ENCODE results near the gene LSAMP. TPM values are rescaled to one million over a fixed set of nuclear protein-coding genes. Genes with fewer than 3 reads are reported as not detected.

The LSAMP gene
- total RNA-seq, 1 experiment from 2014 or later, result not detected

DNA sequence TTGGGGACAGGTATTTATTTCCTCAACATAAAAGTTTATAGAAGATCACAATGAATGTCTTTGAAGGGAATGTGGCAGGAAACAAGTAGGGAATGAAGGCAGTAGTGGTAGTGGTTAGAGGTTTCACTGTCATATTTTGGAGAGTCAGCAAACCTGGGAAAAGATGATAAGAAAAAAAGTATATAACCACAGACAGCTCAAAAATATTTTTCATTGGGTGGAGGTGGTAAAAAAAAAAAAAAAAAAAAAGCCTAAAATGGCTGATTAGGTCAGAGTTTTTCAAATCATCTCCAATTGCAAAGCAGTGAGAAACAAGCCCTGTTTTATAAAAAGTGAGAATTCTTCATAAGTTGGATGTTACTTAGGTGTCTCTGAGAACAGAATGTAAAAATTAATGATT lies 400.0 kb downstream of the LSAMP start:
- H3K4me3 Mint-ChIP-seq (ENCODE audit: unreplicated experiment), result no peak overlapping the region
- POLR2A ChIA-PET, result no interaction called here
- intact Hi-C loops (cut with micrococcal nuclease), result no loop called here
- CTCF ChIA-PET, result interaction anchor here (0.6 to 0.7 kb wide), 2 partner anchors 209 to 1097 kb away, joined by 3 to 5 read pairs; no protein-coding TSS in a partner anchor
- H3K27me3 Mint-ChIP-seq (ENCODE audit: insufficient read depth, unreplicated experiment), result no peaks in the 10 kb centered on the region
- no peaks in the 10 kb centered on the region for H3K9me3 Mint-ChIP-seq (ENCODE audit: unreplicated experiment)
- no peak for TF ChIP-seq CTCF (IDR thresholded peaks at IDR 0.05; ENCODE audit: unreplicated experiment)
- H3K27ac Mint-ChIP-seq (ENCODE audit: low read depth, unreplicated experiment), result no peak overlapping the region
- H3K36me3 Mint-ChIP-seq (ENCODE audit: insufficient read depth, unreplicated experiment), result no peaks in the 10 kb centered on the region
- no TSS peak for BruUV-seq (replicated peaks)
- no peak for DNase-seq (ENCODE audit: unreplicated experiment)
- H3K4me1 Mint-ChIP-seq (ENCODE audit: insufficient read depth, unreplicated experiment), result no peaks in the 10 kb centered on the region

GRCh38 chr3:116040152-116040551 lies 405.1 kb downstream of the LSAMP start:
- H3K4me1 Mint-ChIP-seq (ENCODE audit: insufficient read depth, unreplicated experiment), result peaks cover 15% of the 10 kb centered on the region
- DNase-seq (ENCODE audit: unreplicated experiment), result no peak
- no peak overlapping the region for H3K27ac Mint-ChIP-seq (ENCODE audit: low read depth, unreplicated experiment)
- ChIA-PET POLR2A (interaction anchor here (1.2 to 2.2 kb wide), 5 partner anchors 11 to 39 kb away, joined by 3 to 10 read pairs (median 5); no protein-coding TSS in a partner anchor), CTCF (no interaction called here)
- no peaks in the 10 kb centered on the region for H3K36me3 Mint-ChIP-seq (ENCODE audit: insufficient read depth, unreplicated experiment)
- TF ChIP-seq CTCF (IDR thresholded peaks at IDR 0.05; ENCODE audit: unreplicated experiment), result no peak
- no peak overlapping the region for H3K4me3 Mint-ChIP-seq (ENCODE audit: unreplicated experiment)
- no TSS peak for BruUV-seq (replicated peaks)
- no peaks in the 10 kb centered on the region for H3K9me3 Mint-ChIP-seq (ENCODE audit: unreplicated experiment)
- intact Hi-C loops (cut with micrococcal nuclease), result no loop called here
- no peaks in the 10 kb centered on the region for H3K27me3 Mint-ChIP-seq (ENCODE audit: insufficient read depth, unreplicated experiment)

- no peak overlapping the region for H3K4me3 Mint-ChIP-seq (ENCODE audit: unreplicated experiment)
- no peaks in the 10 kb centered on the region for H3K36me3 Mint-ChIP-seq (ENCODE audit: insufficient read depth, unreplicated experiment)
- H3K9me3 Mint-ChIP-seq (ENCODE audit: unreplicated experiment), result no peaks in the 10 kb centered on the region
- no TSS peak for BruUV-seq (replicated peaks)
- no peak for DNase-seq (ENCODE audit: unreplicated experiment)
- ChIA-PET CTCF (interaction anchor here (0.7 kb wide), 1 partner anchor 108 kb away, joined by 3 read pairs; no protein-coding TSS in a partner anchor), POLR2A (interaction anchor here (1.2 to 2.2 kb wide), 7 partner anchors 10 to 40 kb away, joined by 3 to 10 read pairs (median 5); no protein-coding TSS in a partner anchor)
- no peak for TF ChIP-seq CTCF (IDR thresholded peaks at IDR 0.05; ENCODE audit: unreplicated experiment)
- H3K27me3 Mint-ChIP-seq (ENCODE audit: insufficient read depth, unreplicated experiment), result no peaks in the 10 kb centered on the region
- H3K4me1 Mint-ChIP-seq (ENCODE audit: insufficient read depth, unreplicated experiment), result peaks cover 15% of the 10 kb centered on the region
- intact Hi-C loops (cut with micrococcal nuclease), result no loop called here
- H3K27ac Mint-ChIP-seq (ENCODE audit: low read depth, unreplicated experiment), result peak overlapping the region; percentile 73
Measured at GRCh38 chr3:116039651-116039985, 405.7 kb downstream of the LSAMP start.

- POLR2A ChIA-PET, result interaction anchor here (0.6 to 2.2 kb wide), 10 partner anchors 9 to 48 kb away, joined by 3 to 10 read pairs (median 4); no protein-coding TSS in a partner anchor
- TF ChIP-seq CTCF (IDR thresholded peaks at IDR 0.05; ENCODE audit: unreplicated experiment), result no peak
- peak; percentile 55 for DNase-seq (ENCODE audit: unreplicated experiment)
- Mint-ChIP-seq H3K27me3 (ENCODE audit: insufficient read depth, unreplicated experiment) (no peaks in the 10 kb centered on the region), H3K36me3 (ENCODE audit: insufficient read depth, unreplicated experiment) (no peaks in the 10 kb centered on the region), H3K4me3 (ENCODE audit: unreplicated experiment) (no peak overlapping the region), H3K4me1 (ENCODE audit: insufficient read depth, unreplicated experiment) (peaks cover 15% of the 10 kb centered on the region), H3K27ac (ENCODE audit: low read depth, unreplicated experiment) (peak overlapping the region; percentile 73), H3K9me3 (ENCODE audit: unreplicated experiment) (no peaks in the 10 kb centered on the region)
- intact Hi-C loops (cut with micrococcal nuclease), result no loop called here
- no TSS peak for BruUV-seq (replicated peaks)
- CTCF ChIA-PET, result interaction anchor here (0.7 kb wide), 1 partner anchor 109 kb away, joined by 3 read pairs; no protein-coding TSS in a partner anchor
Measured at GRCh38 chr3:116038968-116039650, 406.2 kb downstream of the LSAMP start.

Data from MCF 10A (cell line).